22Rv1 (cell line): ENCODE measurements around the gene RRP8.

Source experiments
- H3K27ac ChIP-seq: fragments of 450-650 bp; 2 replicates; pipeline ENCODE4 v1.5.1; 2017
- CTCF ChIP-seq: fragments of 450-650 bp; IDR thresholded peaks from 2 replicates; pipeline ENCODE4 v1.5.1; 2017; ENCODE audit warnings: mild to moderate bottlenecking
- ZFX ChIP-seq: fragments of 450-650 bp; IDR thresholded peaks from 2 replicates; pipeline ENCODE4 v1.6.1; 2017; ENCODE audit warnings: antibody characterized with exemption, borderline replicate concordance

The RRP8 gene

GRCh38 chr11:6603287-6604080 lies at the start of gene RRP8, which contains the start of gene ILK:
Gene RRP8, minus strand, starts transcription at chr11:6603616. Its CDS starts 114 bp downstream, at chr11:6603502.
Gene ILK, plus strand, starts transcription at chr11:6603774. Its CDS starts 498 bp downstream, at chr11:6604272.
- H3K27ac ChIP-seq = peak within 1 kb of the TSS; percentile 62

GRCh38 chr11:6653097-6653496 lies 49.7 kb upstream of the RRP8 start:
- H3K27ac ChIP-seq = no peak overlapping the region
- no peak for TF ChIP-seq ZFX
- TF ChIP-seq CTCF = no peak

More at GRCh38 chr11:6603287-6604080, at the start of gene RRP8, which contains the start of gene ILK:
- TF ChIP-seq ZFX (no peak), CTCF (no peak)

GRCh38 chr11:6652182-6652581 lies 48.8 kb upstream of the RRP8 start:
- TF ChIP-seq CTCF (no peak), ZFX (no peak)
- H3K27ac ChIP-seq = no peak overlapping the region

GRCh38 chr11:6650980-6651379 lies 47.6 kb upstream of the RRP8 start:
- no peak overlapping the region for H3K27ac ChIP-seq
- TF ChIP-seq ZFX (no peak), CTCF (no peak)

- TF ChIP-seq CTCF = no peak
- no peak for TF ChIP-seq ZFX
- H3K27ac ChIP-seq = no peak overlapping the region
Observed at GRCh38 chr11:6650104-6650503, 46.7 kb upstream of the RRP8 start.

- no peak for TF ChIP-seq ZFX
- no peak overlapping the region for H3K27ac ChIP-seq
Observed at GRCh38 chr11:6648501-6648900, 45.1 kb upstream of the RRP8 start.

- TF ChIP-seq ZFX = no peak
- no peak for TF ChIP-seq CTCF
- no peak overlapping the region for H3K27ac ChIP-seq
Observed at GRCh38 chr11:6647836-6648235, 44.4 kb upstream of the RRP8 start.
